Activated CD4-positive, alpha-beta T cell treated with anti-CD3 and anti-CD28 coated beads, Interleukin-2, amount 50 U/mL, for 4 hours (primary cell): ENCODE results near the gene SLAMF7.
"Not testable (repeated sequence)": the region's sequence is repeated elsewhere in the genome, so short reads cannot be mapped to it uniquely, and the experiment has no call there.

Experiments
- DNase-seq, 2 experiments: peaks; one replicate each; pipeline ENCODE4 v3.0.0-alpha.2; 2020

The SLAMF7 gene

GRCh38 chr1:160720356-160721085 lies 18.5 kb upstream of the SLAMF7 start:
- DNase-seq = no peak

- DNase-seq = no peak
Measured at GRCh38 chr1:160721473-160721872, 17.6 kb upstream of the SLAMF7 start.

- no peak for DNase-seq
Measured at GRCh38 chr1:160722726-160723125, 16.3 kb upstream of the SLAMF7 start.

GRCh38 chr1:160723332-160723731 lies 15.7 kb upstream of the SLAMF7 start:
- DNase-seq = no peak

- DNase-seq = no peak
Measured at GRCh38 chr1:160724465-160725242, 14.4 kb upstream of the SLAMF7 start.

- DNase-seq = no peak
Measured at GRCh38 chr1:160726114-160726497, 12.9 kb upstream of the SLAMF7 start.

- DNase-seq = peak; percentile 44 to 49
Measured at GRCh38 chr1:160726498-160727315, 12.3 kb upstream of the SLAMF7 start.

GRCh38 chr1:160727316-160727640 lies 11.8 kb upstream of the SLAMF7 start:
- no peak for DNase-seq

- not testable (repeated sequence) for DNase-seq
Measured at GRCh38 chr1:160731564-160731963, 7.5 kb upstream of the SLAMF7 start.

- DNase-seq = no peak
Measured at GRCh38 chr1:160731990-160732389, 7.1 kb upstream of the SLAMF7 start.

GRCh38 chr1:160733898-160734297 lies 5.1 kb upstream of the SLAMF7 start:
- DNase-seq = no peak

- no peak for DNase-seq
Measured at GRCh38 chr1:160734301-160734700, 4.7 kb upstream of the SLAMF7 start.

- DNase-seq = no peak
Measured at GRCh38 chr1:160738271-160738670, 776 bp upstream of the SLAMF7 start.

- no peak for DNase-seq
Measured at GRCh38 chr1:160740133-160740688, 1.2 kb downstream of the SLAMF7 start.

GRCh38 chr1:160741092-160741501 lies 2.0 kb downstream of the SLAMF7 start:
- no peak for DNase-seq

- DNase-seq = no peak
Measured at GRCh38 chr1:160741612-160742348, 2.7 kb downstream of the SLAMF7 start.

GRCh38 chr1:160742428-160743127 lies 3.5 kb downstream of the SLAMF7 start:
- DNase-seq = no peak

- DNase-seq = no peak
Measured at GRCh38 chr1:160743266-160743665, 4.2 kb downstream of the SLAMF7 start.

- no peak for DNase-seq
Measured at GRCh38 chr1:160744199-160744851, 5.3 kb downstream of the SLAMF7 start.

- DNase-seq = no peak
Measured at GRCh38 chr1:160744852-160745520, 5.9 kb downstream of the SLAMF7 start.

GRCh38 chr1:160745551-160745950 lies 6.5 kb downstream of the SLAMF7 start:
- DNase-seq = no peak
